ENCODE data around the gene CYB561.

The CYB561 gene

GRCh38 chr17:63405741-63406261, 40.3 kb downstream of the CYB561 start:
- no peak for DNase-seq

GRCh38 chr17:63405020-63405419, 41.1 kb downstream of the CYB561 start:
- no peak for DNase-seq

- no peak for DNase-seq
Observed at GRCh38 chr17:63402431-63403212, 43.5 kb downstream of the CYB561 start.

- DNase-seq = no peak
Observed at GRCh38 chr17:63399856-63400255, 46.2 kb downstream of the CYB561 start.

GRCh38 chr17:63399316-63399715, 46.8 kb downstream of the CYB561 start:
- DNase-seq = no peak

- no peak for DNase-seq
Observed at GRCh38 chr17:63398680-63399079, 47.4 kb downstream of the CYB561 start.

- DNase-seq = no peak
Observed at GRCh38 chr17:63395075-63395805, 50.9 kb downstream of the CYB561 start.

GRCh38 chr17:63390090-63390489, 56.0 kb downstream of the CYB561 start:
- no peak for DNase-seq

- DNase-seq = no peak
Observed at GRCh38 chr17:63387656-63388340, 58.3 kb downstream of the CYB561 start.

- DNase-seq = no peak
Observed at GRCh38 chr17:63382826-63383225, 63.3 kb downstream of the CYB561 start.
